COR-L47 (cell line): ENCODE data around the gene HSD3B7.
A peak's percentile ranks its signal among the peaks of the same experiment; 100 is the strongest.
"Not testable (repeated sequence)": the region's sequence is repeated elsewhere in the genome, so short reads cannot be mapped to it uniquely, and the experiment has no call there.

Experiments used
- DNase-seq: peaks from one replicate; lab custom pipeline; 2025; lab: John Stamatoyannopoulos, UW

The HSD3B7 gene

GRCh38 chr16:30984669-30985400, at the start of gene HSD3B7:
TSS of gene HSD3B7 (plus strand) at chr16:30985207. CDS start at chr16:30985659, 452 bp downstream.
- peak; percentile 46 for DNase-seq

- DNase-seq, result no peak
Measured at GRCh38 chr16:30937692-30938091, 47.3 kb upstream of the HSD3B7 start.

- DNase-seq, result not testable (repeated sequence)
Measured at GRCh38 chr16:30939571-30939970, 45.4 kb upstream of the HSD3B7 start.

GRCh38 chr16:30941600-30942425, 43.2 kb upstream of the HSD3B7 start:
- DNase-seq, result peak; percentile 60

DNA sequence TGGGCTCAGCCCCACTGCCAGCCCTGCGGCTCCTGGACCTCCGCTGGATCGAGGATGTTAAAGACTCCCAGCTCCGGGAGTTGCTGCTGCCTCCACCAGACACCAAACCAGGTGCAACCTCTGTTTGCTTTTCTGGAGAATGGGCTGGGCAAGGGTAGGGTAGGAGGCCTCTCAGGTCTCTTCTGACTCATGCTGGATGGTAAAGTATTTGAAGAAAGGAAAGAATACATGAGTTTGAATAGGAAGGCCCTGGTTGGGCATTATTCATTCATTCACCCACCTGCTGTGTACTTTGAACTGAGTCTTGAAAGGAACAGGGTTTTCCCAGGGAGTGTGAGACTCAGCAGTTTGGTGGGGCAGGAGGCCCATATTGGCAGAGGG, 42.6 kb upstream of the HSD3B7 start:
- no peak for DNase-seq

- DNase-seq, result no peak
Measured at GRCh38 chr16:30944352-30944751, 40.7 kb upstream of the HSD3B7 start.

DNA sequence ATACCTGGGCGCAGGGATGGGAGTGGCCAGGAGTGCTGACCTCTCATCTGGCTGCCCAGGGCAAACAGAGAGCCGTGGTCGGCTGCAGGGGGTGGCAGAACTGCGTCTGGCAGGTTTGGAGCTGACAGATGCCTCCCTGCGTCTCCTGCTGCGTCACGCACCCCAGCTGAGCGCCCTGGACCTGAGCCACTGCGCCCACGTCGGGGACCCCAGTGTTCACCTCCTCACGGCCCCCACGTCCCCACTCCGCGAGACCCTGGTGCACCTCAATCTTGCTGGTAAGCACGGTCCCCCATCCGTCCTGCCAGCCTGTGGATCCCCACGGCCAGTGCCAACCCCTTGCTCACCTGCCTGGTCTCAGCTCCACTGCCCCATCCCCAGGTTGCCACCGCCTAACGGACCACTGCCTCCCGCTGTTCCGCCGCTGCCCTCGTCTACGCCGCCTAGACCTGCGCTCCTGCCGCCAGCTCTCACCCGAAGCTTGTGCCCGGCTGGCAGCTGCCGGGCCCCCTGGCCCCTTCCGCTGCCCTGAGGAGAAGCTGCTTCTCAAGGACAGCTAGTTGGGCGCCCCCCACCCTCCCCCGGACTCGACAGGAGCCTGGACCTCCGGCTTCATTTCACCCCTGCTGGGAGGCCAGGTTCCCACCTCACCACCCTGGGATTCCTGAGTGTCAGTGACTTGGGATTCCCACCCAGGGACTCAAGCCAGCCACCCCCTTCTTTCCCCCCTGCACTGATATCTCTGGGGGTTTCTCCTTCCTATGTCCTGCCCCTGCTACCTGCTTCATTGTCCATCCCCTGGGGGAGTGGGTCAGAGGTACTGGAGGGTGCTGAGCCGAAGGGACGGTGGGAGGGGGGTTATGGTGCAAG, 38.1 kb upstream of the HSD3B7 start:
- DNase-seq, result no peak

DNA sequence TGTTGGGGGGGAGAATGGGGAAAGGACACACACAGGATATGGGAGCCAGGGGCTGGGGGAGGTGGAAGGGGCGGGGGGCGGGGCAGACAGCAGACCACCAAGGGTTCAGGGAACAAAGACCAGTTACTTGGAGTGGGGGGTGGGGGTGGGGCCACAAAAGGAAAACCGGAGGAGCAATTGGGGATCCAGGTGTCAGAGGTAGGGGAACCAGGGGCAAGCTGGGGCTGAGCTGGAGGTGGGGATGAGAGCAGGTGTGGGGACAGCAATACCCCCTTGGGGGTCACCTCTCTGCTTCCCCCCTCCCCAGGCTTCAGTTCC, 37.5 kb upstream of the HSD3B7 start:
- no peak for DNase-seq

- DNase-seq, result peak; percentile 91
Measured at GRCh38 chr16:30947859-30948666, 36.9 kb upstream of the HSD3B7 start.

DNA sequence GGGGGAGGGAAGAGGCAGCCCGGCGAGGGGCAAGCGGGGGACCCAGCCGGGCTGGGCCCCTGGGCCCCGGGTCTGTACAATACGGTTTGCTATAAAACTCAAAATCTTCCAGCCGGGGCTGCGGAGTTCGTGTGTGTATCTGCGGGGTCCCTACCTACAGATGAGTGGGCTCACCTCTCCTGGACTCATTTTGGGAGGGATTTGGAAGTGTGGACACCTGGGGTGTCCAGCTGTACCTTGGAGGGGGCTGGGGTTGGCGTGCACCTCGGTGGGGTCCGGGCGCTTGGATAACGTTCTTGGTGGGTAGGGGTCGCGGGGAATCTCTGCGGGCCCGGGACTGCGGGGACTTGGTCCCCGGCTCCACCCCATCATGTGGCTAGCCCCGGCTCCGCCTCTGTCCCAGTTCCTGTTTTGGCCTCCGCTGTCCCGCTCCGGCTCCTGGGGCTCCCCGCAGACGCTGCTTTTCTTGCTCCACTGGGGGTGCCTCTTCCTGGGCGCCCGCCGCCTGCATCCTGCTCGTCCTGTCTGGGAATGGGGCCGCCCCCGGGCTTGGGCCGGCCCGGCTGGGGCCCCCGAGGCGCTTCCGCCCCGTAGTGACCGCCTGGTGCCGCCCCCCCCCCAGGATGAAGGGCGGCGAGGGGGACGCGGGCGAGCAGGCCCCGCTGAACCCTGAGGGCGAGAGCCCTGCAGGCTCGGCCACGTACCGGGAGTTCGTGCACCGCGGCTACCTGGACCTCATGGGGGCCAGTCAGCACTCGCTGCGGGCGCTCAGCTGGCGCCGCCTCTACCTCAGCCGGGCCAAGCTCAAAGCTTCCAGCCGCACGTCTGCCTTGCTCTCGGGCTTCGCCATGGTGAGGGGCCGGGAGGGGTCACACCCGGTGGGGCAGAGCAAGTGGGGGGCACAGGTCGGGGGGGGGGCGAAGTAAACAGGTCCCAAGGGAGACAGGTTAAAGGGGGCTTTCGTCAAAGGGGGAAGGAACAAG, 36.0 kb upstream of the HSD3B7 start, which contains the start of gene ORAI3:
TSS of gene ORAI3 (plus strand) at position 402 of the 983 bp plus-strand sequence. CDS start at position 624, 222 bp downstream.
- DNase-seq, result no peak

DNA sequence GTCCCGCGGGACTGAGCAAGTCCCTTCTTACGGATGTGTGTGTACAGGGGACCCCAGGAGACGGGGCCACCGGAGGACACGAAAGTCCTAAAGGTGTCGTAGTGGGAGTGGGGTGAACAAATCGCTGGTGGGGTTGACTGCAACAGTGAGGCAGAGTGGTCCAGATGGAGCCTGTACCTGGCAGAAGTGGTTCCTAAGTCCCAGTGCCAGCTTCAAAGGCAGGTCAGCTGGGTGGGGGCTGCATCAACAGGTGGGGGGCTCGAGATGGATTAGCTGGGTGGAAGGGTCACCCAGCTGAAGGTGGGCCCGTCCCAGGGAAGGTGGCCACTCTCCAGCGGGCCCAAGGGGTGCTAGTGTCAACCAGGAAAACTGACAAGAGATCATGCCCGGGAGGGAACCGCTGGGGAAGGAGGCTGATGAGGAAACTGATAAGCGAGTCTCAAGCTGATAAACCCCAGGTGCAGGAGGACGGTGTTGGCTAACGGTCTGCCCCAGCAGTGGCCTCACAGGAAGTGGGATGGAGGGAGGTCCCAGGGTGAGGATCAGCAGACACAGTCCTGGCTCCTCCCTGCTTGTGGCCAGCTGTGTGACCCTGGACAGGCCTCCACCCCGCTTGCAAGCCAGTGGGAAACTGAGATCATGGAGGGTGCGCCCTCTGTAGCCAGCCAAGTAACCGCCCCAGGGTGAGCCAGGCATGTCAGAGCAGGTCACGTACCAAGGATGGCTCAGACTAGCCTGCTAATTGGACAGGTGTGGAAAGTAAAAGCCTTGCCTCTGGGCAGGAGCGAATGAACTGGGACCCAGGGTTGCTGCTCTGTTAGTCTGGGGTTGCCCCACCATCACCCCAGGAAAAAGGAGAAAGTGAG, 35.1 kb upstream of the HSD3B7 start:
- DNase-seq, result no peak

- no peak for DNase-seq
Measured at GRCh38 chr16:30950516-30951065, 34.4 kb upstream of the HSD3B7 start.

GRCh38 chr16:30951193-30951592, 33.8 kb upstream of the HSD3B7 start:
- no peak for DNase-seq

GRCh38 chr16:30951750-30952149, 33.3 kb upstream of the HSD3B7 start:
- DNase-seq, result no peak

DNA sequence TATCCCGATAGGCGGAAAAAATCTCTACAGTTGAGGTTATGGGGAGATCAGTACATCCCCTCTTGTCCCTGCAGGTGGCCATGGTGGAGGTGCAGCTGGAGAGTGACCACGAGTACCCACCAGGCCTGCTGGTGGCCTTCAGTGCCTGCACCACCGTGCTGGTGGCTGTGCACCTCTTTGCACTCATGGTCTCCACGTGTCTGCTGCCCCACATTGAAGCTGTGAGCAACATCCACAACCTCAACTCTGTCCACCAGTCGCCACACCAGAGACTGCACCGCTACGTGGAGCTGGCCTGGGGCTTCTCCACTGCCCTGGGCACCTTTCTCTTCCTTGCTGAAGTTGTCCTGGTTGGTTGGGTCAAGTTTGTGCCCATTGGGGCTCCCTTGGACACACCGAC, 31.9 kb upstream of the HSD3B7 start:
- no peak for DNase-seq

DNA sequence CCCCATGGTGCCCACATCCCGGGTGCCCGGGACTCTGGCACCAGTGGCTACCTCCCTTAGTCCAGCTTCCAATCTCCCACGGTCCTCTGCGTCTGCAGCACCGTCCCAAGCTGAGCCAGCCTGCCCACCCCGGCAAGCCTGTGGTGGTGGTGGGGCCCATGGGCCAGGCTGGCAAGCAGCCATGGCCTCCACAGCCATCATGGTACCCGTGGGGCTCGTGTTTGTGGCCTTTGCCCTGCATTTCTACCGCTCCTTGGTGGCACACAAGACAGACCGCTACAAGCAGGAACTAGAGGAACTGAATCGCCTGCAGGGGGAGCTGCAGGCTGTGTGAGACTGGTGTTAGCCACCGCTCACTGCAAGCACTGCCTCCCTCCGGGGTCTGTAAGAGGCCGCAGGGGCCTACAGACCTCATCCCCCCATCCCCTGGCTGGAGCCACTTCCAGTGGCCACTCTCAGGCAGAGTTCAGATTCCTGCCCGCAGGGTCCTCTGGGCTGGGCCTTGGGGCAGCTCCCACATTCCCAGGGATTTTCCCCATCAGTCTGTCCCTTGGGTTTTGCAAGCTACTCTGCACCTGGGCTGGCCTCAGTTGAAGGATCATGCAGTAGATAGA, 31.4 kb upstream of the HSD3B7 start:
- DNase-seq, result peak; percentile 74

DNA sequence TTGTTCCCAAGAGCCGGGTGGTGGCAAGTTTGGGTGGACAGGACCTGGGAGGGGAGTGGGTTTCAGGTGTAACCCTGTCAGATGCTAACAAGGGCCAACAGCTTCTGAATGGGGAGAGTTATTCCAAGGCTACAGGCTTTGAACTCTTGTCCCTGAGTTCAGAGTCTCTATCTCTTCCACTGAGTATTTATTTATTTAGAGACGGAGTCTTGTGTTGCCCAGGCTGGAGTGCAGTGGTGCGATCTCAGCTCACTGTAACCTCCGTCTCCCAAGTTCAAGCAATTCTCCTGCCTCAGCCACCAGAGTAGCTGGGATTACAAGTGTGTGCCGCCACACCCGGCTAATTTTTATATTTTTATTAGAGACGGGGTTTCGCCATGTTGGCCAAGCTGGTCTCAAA, 30.0 kb upstream of the HSD3B7 start:
- DNase-seq, result no peak

DNA sequence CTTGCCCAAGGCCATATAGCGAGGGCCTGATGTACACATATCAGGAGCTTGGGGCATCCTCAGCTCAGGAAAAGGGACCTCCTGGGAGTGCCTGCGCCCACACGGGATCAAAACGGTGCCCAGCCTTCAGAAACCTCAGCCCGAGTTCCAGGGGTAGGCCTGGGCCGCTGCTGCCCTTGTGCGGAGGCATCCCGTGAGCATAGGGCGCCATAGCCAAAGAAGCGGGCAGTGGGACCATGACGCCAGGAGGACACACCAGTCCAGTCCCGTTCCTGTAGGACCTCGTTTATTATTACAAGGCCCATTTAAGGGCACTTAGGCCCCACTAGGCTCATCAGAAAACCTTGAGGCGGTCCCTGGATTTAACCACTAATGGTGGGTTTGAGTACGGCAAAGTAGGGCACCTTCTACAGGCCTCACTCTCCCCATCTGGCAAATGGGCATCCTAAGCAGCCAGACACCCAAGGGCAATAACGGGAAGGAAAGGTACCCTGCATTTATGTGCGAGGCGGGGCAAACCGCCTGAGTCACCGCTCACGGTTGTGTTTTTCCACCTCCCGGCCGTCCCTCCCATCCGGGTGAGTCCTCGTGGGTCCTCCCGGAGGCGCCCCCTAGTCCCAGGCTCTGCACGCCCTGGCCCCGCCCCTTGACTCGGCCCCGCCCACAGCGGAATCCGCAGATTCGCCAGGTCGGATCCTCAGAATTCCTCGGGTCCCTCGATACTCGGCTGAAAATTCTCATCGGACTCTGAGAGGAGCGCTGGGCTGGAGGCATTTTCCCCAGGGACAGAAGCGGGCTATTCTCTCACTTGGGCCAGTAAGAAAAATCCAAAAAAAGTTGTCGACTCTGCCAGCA, 28.2 kb upstream of the HSD3B7 start:
- peak; percentile 79 for DNase-seq
